Liver (tissue), 9 donors: ENCODE results near the gene ZNF780B. TPM values are rescaled to one million over a fixed set of nuclear protein-coding genes. Genes with fewer than 3 reads are reported as not detected.

ENCODE experiments used
- DNase-seq: peaks from one replicate; pipeline ENCODE4 v3.0.0-alpha.2; 2017; ENCODE audit warnings: low spot score
- H3K27ac ChIP-seq, 2 donors: one replicate each; pipeline ENCODE4 v1.7.0; 2013; ENCODE audit warnings: inconsistent platforms in 2 of 2, low read length in 2 of 2, control low read depth in 1 of 2, low read depth in 1 of 2, mild to moderate bottlenecking in 1 of 2
- H3K27me3 ChIP-seq, 4 donors: one replicate each; pipeline versions ENCODE4 v1.6.1 to v1.7.0; 2013; ENCODE audit warnings: low read length in 3 of 4, inconsistent platforms in 1 of 4, mild to moderate bottlenecking in 1 of 4, moderate library complexity in 1 of 4; ENCODE audit not compliant: control insufficient read depth in 4 of 4, insufficient read depth in 4 of 4
- H3K36me3 ChIP-seq, 4 donors: one replicate each; pipeline versions ENCODE4 v1.6.1 to v1.7.0; 2013; ENCODE audit warnings: low read length in 3 of 4, mild to moderate bottlenecking in 3 of 4, low read depth in 1 of 4, moderate library complexity in 1 of 4; ENCODE audit not compliant: control insufficient read depth in 4 of 4, insufficient read depth in 3 of 4
- H3K4me1 ChIP-seq, 4 donors: one replicate each; pipeline versions ENCODE4 v1.6.1 to v1.7.0; 2013; ENCODE audit warnings: low read length in 3 of 4, mild to moderate bottlenecking in 3 of 4, moderate library complexity in 1 of 4; ENCODE audit not compliant: control insufficient read depth in 4 of 4, insufficient read depth in 4 of 4
- H3K4me3 ChIP-seq, 3 donors: one replicate each; pipeline versions ENCODE4 v1.6.1 to v1.7.0; 2013; ENCODE audit warnings: low read length in 3 of 3, control low read depth in 1 of 3, low read depth in 1 of 3, mild to moderate bottlenecking in 1 of 3
- H3K9ac ChIP-seq, 2 donors: one replicate each; pipeline ENCODE4 v1.7.0; 2013; ENCODE audit warnings: low read length in 2 of 2, mild to moderate bottlenecking in 2 of 2, moderate library complexity in 2 of 2, control low read depth in 1 of 2, low read depth in 1 of 2
- H3K9me3 ChIP-seq, 4 donors: one replicate each; pipeline versions ENCODE4 v1.6.1 to v1.7.0; 2013; ENCODE audit warnings: low read length in 3 of 4; ENCODE audit not compliant: control insufficient read depth in 4 of 4
- ATF3 ChIP-seq: IDR thresholded peaks from 2 replicates; pipeline ENCODE4 v1.6.1; 2016; ENCODE audit warnings: antibody characterized with exemption
- CTCF ChIP-seq: fragments of 150-350 bp; IDR thresholded peaks from 2 replicates; pipeline ENCODE4 v1.5.1; 2017; ENCODE audit warnings: improper control_type of control experiment, low read depth, low read length; ENCODE audit not compliant: missing input control
- EGR1 ChIP-seq, 2 donors: IDR thresholded peaks; 2 replicates each; pipeline ENCODE4 v1.6.1; 2016 to 2018; ENCODE audit warnings: antibody characterized with exemption in 2 of 2, low read depth in 2 of 2
- FOXA1 ChIP-seq: IDR thresholded peaks from 2 replicates; pipeline ENCODE4 v1.6.1; 2016; ENCODE audit warnings: antibody characterized with exemption
- FOXA2 ChIP-seq: IDR thresholded peaks from 2 replicates; pipeline ENCODE4 v1.6.1; 2016; ENCODE audit warnings: antibody characterized with exemption
- GABPA ChIP-seq, 2 donors: IDR thresholded peaks in 1 of 2; conservative IDR thresholded peaks in 1 of 2; 2 replicates each; pipeline ENCODE4 v1.6.1; 2016; ENCODE audit warnings: antibody characterized with exemption in 2 of 2, mild to moderate bottlenecking in 1 of 2, moderate library complexity in 1 of 2
- HNF4A ChIP-seq, 2 donors: conservative IDR thresholded peaks; 2 replicates each; pipeline ENCODE4 v1.6.1; 2016; ENCODE audit warnings: antibody characterized with exemption in 2 of 2, mild to moderate bottlenecking in 2 of 2
- HNF4G ChIP-seq: IDR thresholded peaks from 2 replicates; pipeline ENCODE4 v1.6.1; 2016; ENCODE audit warnings: antibody characterized with exemption
- JUND ChIP-seq, 2 donors: IDR thresholded peaks; 2 replicates each; pipeline ENCODE4 v1.6.1; 2016; ENCODE audit warnings: antibody characterized with exemption in 2 of 2
- MAX ChIP-seq: IDR thresholded peaks from 2 replicates; pipeline ENCODE4 v1.6.1; 2016; ENCODE audit warnings: antibody characterized with exemption
- NR2F2 ChIP-seq: IDR thresholded peaks from 2 replicates; pipeline ENCODE4 v1.6.1; 2016; ENCODE audit warnings: antibody characterized with exemption
- RAD21 ChIP-seq, 2 donors: IDR thresholded peaks; 2 replicates each; pipeline ENCODE4 v1.6.1; 2016; ENCODE audit warnings: antibody characterized with exemption in 2 of 2, mild to moderate bottlenecking in 2 of 2
- RXRA ChIP-seq, 2 donors: IDR thresholded peaks; 2 replicates each; pipeline ENCODE4 v1.6.1; 2017 to 2018; ENCODE audit warnings: antibody characterized with exemption in 2 of 2, mild to moderate bottlenecking in 1 of 2
- SP1 ChIP-seq: IDR thresholded peaks from 2 replicates; pipeline ENCODE4 v1.6.1; 2018; ENCODE audit warnings: antibody characterized with exemption, mild to moderate bottlenecking
- TAF1 ChIP-seq: conservative IDR thresholded peaks from 2 replicates; pipeline ENCODE4 v1.6.1; 2016; ENCODE audit warnings: antibody characterized with exemption, mild to moderate bottlenecking
- YY1 ChIP-seq: IDR thresholded peaks from 2 replicates; pipeline ENCODE4 v1.6.1; 2016; ENCODE audit warnings: antibody characterized with exemption, mild to moderate bottlenecking
- WGBS: extraction: QIAGEN DNeasy Blood & Tissue Kit; methylation state at CpG from one replicate; pipeline ENCODE4 v1.1.7; 2013; 5-methylcytosine and 5-hydroxymethylcytosine counted together
- polyA plus RNA-seq, 2 donors: library from polyadenylated mRNA; stranded (reverse) in 1 of 2; unstranded in 1 of 2; fragments of 200-250 nt in 1 of 2; fragments of >200 nt in 1 of 2; fragmentation: Nextera tagmentation in 1 of 2; extraction: Ambion mirVana in 1 of 2; gene quantifications; one replicate each; pipeline versions ENCODE4 v1.2.1 to v1.2.3, GENCODE V29; 2013 to 2015
- total RNA-seq, 2 donors: library from RNA; depleted of rRNA; stranded (reverse); fragments of >200 nt; gene quantifications; one replicate each; pipeline ENCODE4 v1.2.3, GENCODE V29; 2014
- TF ChIP-seq, protein P1 (sequence below): IDR thresholded peaks from 2 replicates; pipeline ENCODE4 v1.6.1; 2016; ENCODE audit warnings: antibody characterized with exemption, mild to moderate bottlenecking
- TF ChIP-seq, protein P2 (sequence below): IDR thresholded peaks from 2 replicates; pipeline ENCODE4 v1.6.1; 2016; ENCODE audit warnings: antibody characterized with exemption
- donor health status: healthy.
- donor health status: healthy.
- donor health status: healthy.
- donor health status: healthy.
- donor health status: healthy.

ZNF780B gene
- total and polyA plus RNA-seq, 4 donors: 1.4 to 18.0 (median 5.8) TPM

- 46% methylated on average over 10 of the region's 10 CpGs for WGBS
- TF ChIP-seq RXRA (IDR thresholded peaks at IDR 0.05) (no peak), RAD21 (IDR thresholded peaks at IDR 0.05) (no peak), HNF4G (no peak), FOXA2 (no peak), MAX (no peak), YY1 (no peak), SP1 (no peak), GABPA (IDR thresholded peaks at IDR 0.05 in 1 of 2, conservative IDR thresholded peaks at IDR 0.05 in 1 of 2) (no peak), EGR1 (IDR thresholded peaks at IDR 0.05; ENCODE audit: low read depth in 2 of 2) (no peak), NR2F2 (no peak), TAF1 (no peak), CTCF (no peak), JUND (IDR thresholded peaks at IDR 0.05) (no peak), FOXA1 (no peak), HNF4A (conservative IDR thresholded peaks at IDR 0.05) (no peak), ATF3 (no peak)
- TF ChIP-seq, protein P1, sequence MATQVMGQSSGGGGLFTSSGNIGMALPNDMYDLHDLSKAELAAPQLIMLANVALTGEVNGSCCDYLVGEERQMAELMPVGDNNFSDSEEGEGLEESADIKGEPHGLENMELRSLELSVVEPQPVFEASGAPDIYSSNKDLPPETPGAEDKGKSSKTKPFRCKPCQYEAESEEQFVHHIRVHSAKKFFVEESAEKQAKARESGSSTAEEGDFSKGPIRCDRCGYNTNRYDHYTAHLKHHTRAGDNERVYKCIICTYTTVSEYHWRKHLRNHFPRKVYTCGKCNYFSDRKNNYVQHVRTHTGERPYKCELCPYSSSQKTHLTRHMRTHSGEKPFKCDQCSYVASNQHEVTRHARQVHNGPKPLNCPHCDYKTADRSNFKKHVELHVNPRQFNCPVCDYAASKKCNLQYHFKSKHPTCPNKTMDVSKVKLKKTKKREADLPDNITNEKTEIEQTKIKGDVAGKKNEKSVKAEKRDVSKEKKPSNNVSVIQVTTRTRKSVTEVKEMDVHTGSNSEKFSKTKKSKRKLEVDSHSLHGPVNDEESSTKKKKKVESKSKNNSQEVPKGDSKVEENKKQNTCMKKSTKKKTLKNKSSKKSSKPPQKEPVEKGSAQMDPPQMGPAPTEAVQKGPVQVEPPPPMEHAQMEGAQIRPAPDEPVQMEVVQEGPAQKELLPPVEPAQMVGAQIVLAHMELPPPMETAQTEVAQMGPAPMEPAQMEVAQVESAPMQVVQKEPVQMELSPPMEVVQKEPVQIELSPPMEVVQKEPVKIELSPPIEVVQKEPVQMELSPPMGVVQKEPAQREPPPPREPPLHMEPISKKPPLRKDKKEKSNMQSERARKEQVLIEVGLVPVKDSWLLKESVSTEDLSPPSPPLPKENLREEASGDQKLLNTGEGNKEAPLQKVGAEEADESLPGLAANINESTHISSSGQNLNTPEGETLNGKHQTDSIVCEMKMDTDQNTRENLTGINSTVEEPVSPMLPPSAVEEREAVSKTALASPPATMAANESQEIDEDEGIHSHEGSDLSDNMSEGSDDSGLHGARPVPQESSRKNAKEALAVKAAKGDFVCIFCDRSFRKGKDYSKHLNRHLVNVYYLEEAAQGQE: no peak
- TF ChIP-seq, protein P2, sequence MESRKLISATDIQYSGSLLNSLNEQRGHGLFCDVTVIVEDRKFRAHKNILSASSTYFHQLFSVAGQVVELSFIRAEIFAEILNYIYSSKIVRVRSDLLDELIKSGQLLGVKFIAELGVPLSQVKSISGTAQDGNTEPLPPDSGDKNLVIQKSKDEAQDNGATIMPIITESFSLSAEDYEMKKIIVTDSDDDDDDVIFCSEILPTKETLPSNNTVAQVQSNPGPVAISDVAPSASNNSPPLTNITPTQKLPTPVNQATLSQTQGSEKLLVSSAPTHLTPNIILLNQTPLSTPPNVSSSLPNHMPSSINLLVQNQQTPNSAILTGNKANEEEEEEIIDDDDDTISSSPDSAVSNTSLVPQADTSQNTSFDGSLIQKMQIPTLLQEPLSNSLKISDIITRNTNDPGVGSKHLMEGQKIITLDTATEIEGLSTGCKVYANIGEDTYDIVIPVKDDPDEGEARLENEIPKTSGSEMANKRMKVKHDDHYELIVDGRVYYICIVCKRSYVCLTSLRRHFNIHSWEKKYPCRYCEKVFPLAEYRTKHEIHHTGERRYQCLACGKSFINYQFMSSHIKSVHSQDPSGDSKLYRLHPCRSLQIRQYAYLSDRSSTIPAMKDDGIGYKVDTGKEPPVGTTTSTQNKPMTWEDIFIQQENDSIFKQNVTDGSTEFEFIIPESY: no peak
- Histone ChIP-seq H3K27ac (no peak overlapping the region), H3K36me3 (peaks cover 0 to 6% (median 3%) of the 10 kb centered on the region in 4 donors), H3K4me1 (peaks cover 0 to 16% (median 14%) of the 10 kb centered on the region in 4 donors), H3K4me3 (peak overlapping the region; percentile 81 to 99 (median 86)), H3K9me3 (peaks cover 6 to 25% (median 19%) of the 10 kb centered on the region in 4 donors), H3K27me3 (no peaks in the 10 kb centered on the region), H3K9ac (no peak overlapping the region)
- no peak for DNase-seq
Measured at GRCh38 chr19:40055049-40055448, 982 bp downstream of the ZNF780B start.
